Daoy (cell line): ENCODE measurements around the gene CLSTN2. TPM values are rescaled to one million over a fixed set of nuclear protein-coding genes. Genes with fewer than 3 reads are reported as not detected.

ENCODE experiments used
- DNase-seq: peaks from one replicate; pipeline ENCODE4 v3.0.0-alpha.2; 2015; ENCODE audit warnings: low read depth
- total RNA-seq: library from RNA; depleted of rRNA; stranded (reverse); fragments of >200 nt; shearing (Covaris generic); gene quantifications from 2 replicates; pipeline ENCODE4 v1.2.3, GENCODE V29; 2014

CLSTN2 gene
- total RNA-seq, 1 experiment from 2014 or later: 0.91 TPM

- peak; percentile 91 for DNase-seq
These were observed 158.8 kb downstream of the CLSTN2 start for GRCh38 chr3:140093742-140094141.

GRCh38 chr3:140094487-140094886 lies 159.5 kb downstream of the CLSTN2 start:
- no peak for DNase-seq

GRCh38 chr3:140096037-140096436 lies 161.1 kb downstream of the CLSTN2 start:
- no peak for DNase-seq

- no peak for DNase-seq
These were observed 163.1 kb downstream of the CLSTN2 start for GRCh38 chr3:140097874-140098635.

- DNase-seq: no peak
These were observed 165.5 kb downstream of the CLSTN2 start for GRCh38 chr3:140100479-140100878.

- DNase-seq: no peak
These were observed 168.2 kb downstream of the CLSTN2 start for GRCh38 chr3:140103166-140103565.

- no peak for DNase-seq
These were observed 169.1 kb downstream of the CLSTN2 start for GRCh38 chr3:140103986-140104645.

- DNase-seq: no peak
These were observed 179.2 kb downstream of the CLSTN2 start for GRCh38 chr3:140113996-140114788.

- no peak for DNase-seq
These were observed 179.8 kb downstream of the CLSTN2 start for GRCh38 chr3:140114789-140115080.

GRCh38 chr3:140117096-140117526 lies 182.1 kb downstream of the CLSTN2 start:
- peak; percentile 49 for DNase-seq

GRCh38 chr3:140122183-140122582 lies 187.2 kb downstream of the CLSTN2 start:
- DNase-seq: no peak

- no peak for DNase-seq
These were observed 193.2 kb downstream of the CLSTN2 start for GRCh38 chr3:140128217-140128616.

GRCh38 chr3:140128631-140129030 lies 193.6 kb downstream of the CLSTN2 start:
- DNase-seq: peak; percentile 64

GRCh38 chr3:140129768-140130284 lies 194.8 kb downstream of the CLSTN2 start:
- no peak for DNase-seq

GRCh38 chr3:140131895-140132294 lies 196.9 kb downstream of the CLSTN2 start:
- DNase-seq: no peak

- no peak for DNase-seq
These were observed 199.4 kb downstream of the CLSTN2 start for GRCh38 chr3:140134231-140134965.

GRCh38 chr3:140135461-140135860 lies 200.5 kb downstream of the CLSTN2 start:
- DNase-seq: no peak

- no peak for DNase-seq
These were observed 208.5 kb downstream of the CLSTN2 start for GRCh38 chr3:140143367-140144069.

GRCh38 chr3:140145528-140145927 lies 210.5 kb downstream of the CLSTN2 start:
- no peak for DNase-seq

GRCh38 chr3:140146668-140147067 lies 211.7 kb downstream of the CLSTN2 start:
- DNase-seq: no peak

GRCh38 chr3:140147965-140148490 lies 213.0 kb downstream of the CLSTN2 start:
- no peak for DNase-seq
